ENCODE results near the gene RAPGEF1. TPM values are rescaled to one million over a fixed set of nuclear protein-coding genes. Genes with fewer than 3 reads are reported as not detected.

The RAPGEF1 gene
- total RNA-seq, 1 experiment from 2014 or later = 61.5 TPM

GRCh38 chr9:131608493-131609037 lies 131.3 kb downstream of the RAPGEF1 start:
- Histone ChIP-seq H3K36me3 (ENCODE audit: insufficient read depth, low read length, poor library complexity, severe bottlenecking) (peaks cover 6% of the 10 kb centered on the region), H3K27ac (ENCODE audit: low read depth, low read length, poor library complexity, severe bottlenecking) (no peak overlapping the region), H3K4me3 (ENCODE audit: low read depth, low read length, poor library complexity, severe bottlenecking) (no peak overlapping the region), H3K4me1 (ENCODE audit: insufficient read depth, low read length, poor library complexity, severe bottlenecking) (no peaks in the 10 kb centered on the region), H3K9me3 (ENCODE audit: low read depth, low read length, poor library complexity, severe bottlenecking) (no peaks in the 10 kb centered on the region), H3K27me3 (replicated peaks; ENCODE audit: insufficient read depth, low read depth, low read length, poor library complexity) (no peaks in the 10 kb centered on the region)
- intact Hi-C loops (cut with micrococcal nuclease; ENCODE audit: unreplicated experiment) = no loop called here
- TF ChIP-seq CTCF (conservative IDR thresholded peaks at IDR 0.05; ENCODE audit: low read depth, low read length) (no peak), EZH2 (IDR thresholded peaks at IDR 0.05; ENCODE audit: borderline replicate concordance, low read depth, low read length, poor library complexity, severe bottlenecking) (no peak)
- DNase-seq (ENCODE audit: low spot score) = no peak
- ChIA-PET POLR2A (ENCODE audit: low non-redundant PET) (no interaction called here), CTCF (no interaction called here)
- no TSS peak for BruUV-seq (replicated peaks)

GRCh38 chr9:131607591-131607990 lies 132.3 kb downstream of the RAPGEF1 start:
- TF ChIP-seq CTCF (conservative IDR thresholded peaks at IDR 0.05; ENCODE audit: low read depth, low read length) (no peak), EZH2 (IDR thresholded peaks at IDR 0.05; ENCODE audit: borderline replicate concordance, low read depth, low read length, poor library complexity, severe bottlenecking) (no peak)
- Histone ChIP-seq H3K9me3 (ENCODE audit: low read depth, low read length, poor library complexity, severe bottlenecking) (no peaks in the 10 kb centered on the region), H3K36me3 (ENCODE audit: insufficient read depth, low read length, poor library complexity, severe bottlenecking) (peaks cover 6% of the 10 kb centered on the region), H3K27me3 (replicated peaks; ENCODE audit: insufficient read depth, low read depth, low read length, poor library complexity) (no peaks in the 10 kb centered on the region), H3K27ac (ENCODE audit: low read depth, low read length, poor library complexity, severe bottlenecking) (no peak overlapping the region), H3K4me3 (ENCODE audit: low read depth, low read length, poor library complexity, severe bottlenecking) (no peak overlapping the region), H3K4me1 (ENCODE audit: insufficient read depth, low read length, poor library complexity, severe bottlenecking) (no peaks in the 10 kb centered on the region)
- BruUV-seq (replicated peaks) = no TSS peak
- CTCF ChIA-PET = no interaction called here
- intact Hi-C loops (cut with micrococcal nuclease; ENCODE audit: unreplicated experiment) = no loop called here
- no peak for DNase-seq (ENCODE audit: low spot score)
- POLR2A ChIA-PET (ENCODE audit: low non-redundant PET) = no interaction called here

- H3K36me3 ChIP-seq (ENCODE audit: insufficient read depth, low read length, poor library complexity, severe bottlenecking) = peaks cover 6% of the 10 kb centered on the region
- intact Hi-C loops (cut with micrococcal nuclease; ENCODE audit: unreplicated experiment) = no loop called here
- POLR2A ChIA-PET (ENCODE audit: low non-redundant PET) = no interaction called here
- TF ChIP-seq EZH2 (IDR thresholded peaks at IDR 0.05; ENCODE audit: borderline replicate concordance, low read depth, low read length, poor library complexity, severe bottlenecking) = no peak
- TF ChIP-seq CTCF (conservative IDR thresholded peaks at IDR 0.05; ENCODE audit: low read depth, low read length) = no peak
- BruUV-seq (replicated peaks) = no TSS peak
- DNase-seq (ENCODE audit: low spot score) = no peak
- CTCF ChIA-PET = no interaction called here
- no peaks in the 10 kb centered on the region for H3K27me3 ChIP-seq (replicated peaks; ENCODE audit: insufficient read depth, low read depth, low read length, poor library complexity)
- H3K4me1 ChIP-seq (ENCODE audit: insufficient read depth, low read length, poor library complexity, severe bottlenecking) = no peaks in the 10 kb centered on the region
- H3K27ac ChIP-seq (ENCODE audit: low read depth, low read length, poor library complexity, severe bottlenecking) = no peak overlapping the region
- no peak overlapping the region for H3K4me3 ChIP-seq (ENCODE audit: low read depth, low read length, poor library complexity, severe bottlenecking)
- H3K9me3 ChIP-seq (ENCODE audit: low read depth, low read length, poor library complexity, severe bottlenecking) = no peaks in the 10 kb centered on the region
These were observed 132.8 kb downstream of the RAPGEF1 start for GRCh38 chr9:131606896-131607567.

Measured in A673 (cell line).